ENCODE data around the gene FIBP. TPM values are rescaled to one million over a fixed set of nuclear protein-coding genes. Genes with fewer than 3 reads are reported as not detected.

Gene FIBP
- total and polyA plus RNA-seq, 2 of the 8 experiments (the other 6 are each of a cell fraction or from before 2014, with no cell fraction given) = 74.3 to 173 TPM

- Histone ChIP-seq H2BK20ac (ENCODE audit: low read length) (0 out of 2 replicates have a peak overlapping the region, but pooled peaks have one; percentile 69), H3K79me1 (ENCODE audit: low read depth, low read length) (peaks cover 5% of the 10 kb centered on the region; the same call in 1 of the 2 replicates), H3K27me3 (replicated peaks in 1 of 4; ENCODE audit: control insufficient read depth in 3 of 4, extremely low read depth in 1 of 4, insufficient read depth in 3 of 4, low read length in 3 of 4) (peaks cover 0 to 2% (median 0%) of the 10 kb centered on the region in 4 experiments; a peak in 1 of 7 replicates), H2AFZ (ENCODE audit: low read length) (no peak overlapping the region), H2BK5ac (ENCODE audit: low read depth, low read length) (no peak overlapping the region), H3K27ac (ENCODE audit: low read depth, low read length) (no peak overlapping the region), H2BK12ac (ENCODE audit: low read depth, low read length) (peak overlapping the region; percentile 33; the same call in 1 of the 2 replicates), H3K4me2 (ENCODE audit: insufficient read depth in 1 of 2, low read depth in 2 of 2, low read length in 2 of 2) (no peak overlapping the region), H3K4ac (replicated peaks; ENCODE audit: insufficient read length, low read depth, low read length) (peak overlapping the region; percentile 8), H4K91ac (replicated peaks; ENCODE audit: insufficient read length, low read length) (no peak overlapping the region), H3K56ac (replicated peaks; ENCODE audit: insufficient read length, low read depth, low read length) (peak overlapping the region; percentile 23), H3K23me2 (ENCODE audit: low read depth, low read length) (peaks cover 11% of the 10 kb centered on the region; the same call in 1 of the 2 replicates), H3K4me1 (replicated peaks in 1 of 4; ENCODE audit: control insufficient read depth in 3 of 4, insufficient read depth in 4 of 4, low read length in 3 of 4) (peaks cover 2 to 19% (median 10%) of the 10 kb centered on the region in 4 experiments; a peak in 5 of 7 replicates), H2AK5ac (ENCODE audit: low read depth, low read length) (peak overlapping the region; percentile 70; the same call in 1 of the 2 replicates), H3K36me3 (ENCODE audit: control insufficient read depth in 2 of 4, insufficient read depth in 4 of 4, low read length in 3 of 4) (no peaks in the 10 kb centered on the region), H2BK120ac (replicated peaks; ENCODE audit: low read depth, low read length) (no peak overlapping the region), H4K8ac (ENCODE audit: extremely low read depth, insufficient read depth, low read length) (peak overlapping the region; percentile 84; the same call in 1 of the 2 replicates), H2BK15ac (ENCODE audit: low read length) (peak overlapping the region; percentile 84; the same call in 1 of the 2 replicates), H3K4me3 (ENCODE audit: extremely low read depth in 1 of 4, insufficient read depth in 2 of 4, low read depth in 3 of 4, low read length in 4 of 4) (no peak overlapping the region), H3K9ac (replicated peaks in 1 of 4; ENCODE audit: extremely low read depth in 1 of 4, low read depth in 3 of 4, low read length in 3 of 4) (no peak overlapping the region), H3K14ac (ENCODE audit: insufficient read length) (no peak overlapping the region), H3K9me3 (ENCODE audit: insufficient read depth in 2 of 2, low read depth in 1 of 2, low read length in 1 of 2) (no peaks in the 10 kb centered on the region), H3K18ac (ENCODE audit: extremely low read depth, low read length) (peak overlapping the region; percentile 63; the same call in 1 of the 2 replicates), H4K5ac (ENCODE audit: insufficient read length, low read depth, low read length) (no peak overlapping the region), H3K23ac (ENCODE audit: insufficient read length) (no peak overlapping the region), H3K79me2 (ENCODE audit: control insufficient read depth in 1 of 2, insufficient read depth in 2 of 2, low read length in 2 of 2) (peaks cover 0 to 7% of the 10 kb centered on the region in 2 experiments; a peak in 2 of 4 replicates), H4K20me1 (replicated peaks in 1 of 2; ENCODE audit: control insufficient read depth in 1 of 2, insufficient read depth in 2 of 2, low read length in 2 of 2) (peaks cover 0 to 7% of the 10 kb centered on the region in 2 experiments)
- ChIA-PET POLR2A (ENCODE audit: partially characterized antibody) (interaction anchor here (0.6 to 4.9 kb wide), 12 partner anchors 9 to 479 kb away, joined by 3 to 36 read pairs (median 3); partner anchors contain the start of genes CCDC85B, FIBP, MUS81 and RAB1B), CTCF (ENCODE audit: partially characterized antibody) (interaction anchor here (0.7 to 11.7 kb wide), 11 partner anchors 9 to 98 kb away, joined by 3 to 212 read pairs (median 6); partner anchors contain the start of genes CCDC85B, FIBP and MUS81)
- no peak for FAIRE-seq
- no peak for TF ChIP-seq SRF (IDR thresholded peaks at IDR 0.05; ENCODE audit: low read depth, low read length)
- TF ChIP-seq SP4 (IDR thresholded peaks at IDR 0.05; ENCODE audit: low read length) = no peak
- TF ChIP-seq RNF2 (IDR thresholded peaks at IDR 0.05; ENCODE audit: borderline replicate concordance, low read depth, low read length, missing control alignments, poor library complexity, severe bottlenecking) = no peak
- no peak for TF ChIP-seq USF2 (IDR thresholded peaks at IDR 0.05; ENCODE audit: low read length)
- TF ChIP-seq SIX5 (IDR thresholded peaks at IDR 0.05; ENCODE audit: low read depth, low read length) = no peak
- TF ChIP-seq KDM5A (IDR thresholded peaks at IDR 0.05; ENCODE audit: low read length) = no peak
- no peak for DNase-seq (ENCODE audit: low read depth in 1 of 2, low spot score in 2 of 2)
- 86% methylated on average over 10 of the region's 10 CpGs; no CpG with 5 or more reads in 1 of the 2 experiments for WGBS, 2 experiments (ENCODE audit: extremely low coverage in 1 of 2, insufficient coverage in 1 of 2, insufficient read length in 1 of 2, insufficient replicate concordance in 2 of 2, low coverage in 1 of 2, low lambda C conversion rate in 2 of 2, missing lambda C conversion rate in 1 of 2)
These were observed 27.0 kb upstream of the FIBP start for GRCh38 chr11:65915101-65915820.
